ENCODE data around the gene SNAP91.
A peak's percentile ranks its signal among the peaks of the same experiment; 100 is the strongest.
"Not testable (repeated sequence)": the region's sequence is repeated elsewhere in the genome, so short reads cannot be mapped to it uniquely, and the experiment has no call there.

The SNAP91 gene

DNA sequence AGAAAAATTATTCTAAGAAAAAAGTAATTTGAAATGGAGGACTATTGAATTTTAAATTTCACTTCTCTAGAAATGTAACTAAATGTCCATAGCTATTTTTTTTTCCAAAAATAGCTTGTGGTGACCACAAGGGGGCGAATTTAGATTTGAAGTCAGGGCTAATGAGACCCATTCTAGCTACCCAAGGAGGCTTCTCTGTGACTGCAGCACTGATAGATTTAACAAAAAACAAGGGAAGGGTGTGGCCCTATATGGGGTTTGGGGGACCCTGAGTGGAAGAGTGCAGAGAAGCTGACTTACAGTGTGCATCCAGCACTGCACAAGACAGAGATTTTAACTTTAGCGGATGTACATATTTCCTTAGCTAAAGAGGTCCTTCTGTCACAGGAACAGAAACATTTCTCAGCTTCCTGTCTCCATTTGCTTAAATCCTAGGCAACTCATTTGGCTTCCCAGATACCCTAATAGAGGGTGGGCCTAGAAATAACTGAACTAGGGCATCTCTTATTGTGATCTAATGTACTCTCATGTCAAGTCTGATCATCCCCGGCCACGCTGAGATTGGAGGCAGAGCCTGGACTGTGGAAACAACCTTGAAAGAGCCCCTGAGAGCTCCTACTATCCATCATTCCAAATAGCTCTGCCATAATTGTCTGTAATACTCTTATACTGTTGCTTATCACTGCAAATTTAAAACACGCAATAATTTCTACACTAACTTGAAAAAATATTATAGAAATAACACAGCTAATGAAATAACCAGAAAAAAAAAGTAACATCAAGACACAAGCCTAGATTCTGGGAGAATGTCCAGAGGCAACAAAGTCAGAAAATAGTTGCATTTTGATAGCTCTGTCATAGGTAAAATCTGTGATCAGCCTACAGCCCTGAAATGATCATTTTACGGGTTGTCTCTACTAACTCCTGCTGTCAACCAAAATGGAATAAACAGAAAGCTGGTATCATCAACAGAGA is 93.6 kb downstream of the SNAP91 start:
- DNase-seq, result no peak

DNA sequence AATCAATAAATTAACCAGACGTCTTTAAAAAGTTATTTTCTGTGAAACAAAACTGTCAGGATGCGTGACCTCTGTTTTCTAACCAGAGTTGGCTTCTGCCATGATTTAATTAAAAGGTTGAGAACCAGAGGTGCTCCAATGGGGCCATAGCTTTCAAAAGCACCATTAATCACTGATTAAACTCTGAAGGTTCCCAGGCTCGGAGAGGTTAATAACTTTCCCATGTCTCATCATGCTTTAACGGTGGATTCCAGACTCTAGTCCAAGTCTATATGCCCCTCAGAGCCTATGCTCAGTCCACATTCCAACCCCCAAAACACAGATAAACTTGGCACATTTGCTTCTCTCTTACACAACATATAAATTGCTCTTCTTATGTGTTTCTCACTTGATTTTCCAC is 95.5 kb downstream of the SNAP91 start:
- no peak for DNase-seq

DNA sequence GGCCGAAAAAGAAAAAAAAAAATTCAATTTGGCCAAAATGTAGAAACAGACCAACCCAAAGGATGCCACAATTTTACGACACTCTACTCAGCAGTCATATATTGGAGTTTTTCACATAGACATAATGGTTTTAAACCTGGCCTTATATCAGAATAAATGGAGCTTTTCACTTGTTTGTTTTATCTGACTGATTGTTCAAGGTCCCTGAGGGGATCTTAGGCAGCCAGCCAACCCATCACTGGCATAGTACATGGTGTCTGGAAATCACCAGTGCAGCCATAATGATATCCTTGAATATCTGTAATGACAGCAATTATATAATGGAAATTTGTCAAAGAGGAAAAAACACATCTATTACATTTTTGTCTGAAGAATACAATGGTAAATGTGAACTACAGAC is 99.7 kb downstream of the SNAP91 start:
- peak; percentile 97 for DNase-seq

DNA sequence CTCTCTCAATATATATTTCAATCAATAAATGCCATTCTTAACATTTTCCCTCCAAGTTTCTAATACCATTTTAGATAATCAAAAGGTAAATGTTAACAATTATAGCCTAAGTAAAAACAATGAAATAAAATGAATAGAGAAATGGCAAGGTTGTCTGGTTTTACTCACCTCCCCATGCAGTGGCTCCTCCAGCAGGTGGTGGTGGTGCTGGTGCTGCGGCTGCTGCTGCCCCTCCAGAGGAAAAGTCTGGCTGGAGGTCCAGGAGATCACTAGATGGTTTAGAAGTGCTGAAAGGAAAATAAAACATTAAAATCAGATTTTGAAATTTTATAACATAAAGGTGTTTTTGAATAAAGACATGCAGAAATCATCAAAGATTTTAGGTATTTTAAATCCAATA is 103.4 kb downstream of the SNAP91 start:
- DNase-seq, result no peak

DNA sequence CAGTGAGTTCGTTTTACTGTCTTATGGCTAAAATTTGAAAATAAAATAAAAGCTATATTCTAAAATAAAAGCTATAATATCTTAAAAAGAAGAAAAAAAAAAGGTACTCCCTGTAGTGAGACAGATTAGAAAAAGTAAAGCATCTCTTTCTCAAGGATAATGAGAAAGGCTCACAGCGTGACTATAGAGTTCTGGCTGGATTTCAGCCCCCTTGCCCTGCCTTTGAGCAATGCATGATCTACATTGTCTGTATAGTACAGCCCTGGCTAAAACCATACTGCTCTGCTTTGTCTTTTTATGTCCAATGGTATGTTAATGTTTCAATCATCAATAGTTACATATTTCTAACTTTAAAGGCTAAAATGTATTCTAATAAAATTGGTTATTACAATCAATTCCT is 105.3 kb downstream of the SNAP91 start:
- no peak for DNase-seq

DNA sequence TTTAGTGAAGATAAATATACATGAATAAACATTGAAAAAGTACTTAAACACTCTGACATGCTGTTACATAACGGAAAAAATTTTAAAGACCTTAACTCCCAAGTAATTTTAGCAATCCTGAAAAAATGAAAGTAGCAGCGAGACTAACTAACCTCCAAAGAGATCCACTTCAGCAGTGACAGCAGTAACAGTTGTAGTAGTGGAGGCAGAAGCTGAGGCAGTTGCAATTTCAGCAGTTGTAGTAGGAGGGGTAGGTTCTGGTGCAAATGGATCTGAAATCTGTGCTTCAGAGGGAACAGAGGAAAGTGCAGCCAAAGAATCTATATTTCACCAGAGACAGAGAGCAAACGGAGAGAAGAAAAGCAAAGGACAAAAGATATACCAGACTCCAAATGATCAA is 107.8 kb downstream of the SNAP91 start:
- no peak for DNase-seq

DNA sequence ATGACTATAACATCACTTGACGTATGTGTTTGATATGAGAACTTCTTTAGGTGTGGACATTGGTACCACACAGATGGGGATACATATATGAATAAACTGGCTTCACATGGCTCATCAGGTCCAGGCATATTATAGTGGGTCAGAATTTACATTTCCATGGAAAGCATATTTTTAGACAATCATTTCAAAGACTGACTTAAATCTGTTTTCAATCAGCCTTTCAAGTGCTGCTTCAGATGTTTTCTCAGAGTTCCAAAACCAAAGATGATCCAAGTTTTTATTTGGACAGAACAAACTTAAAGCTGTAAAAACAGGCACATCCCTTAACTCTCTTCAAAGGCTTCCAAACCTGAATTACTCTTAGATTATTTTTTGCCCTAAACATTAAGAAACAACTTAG is 108.4 kb downstream of the SNAP91 start:
- no peak for DNase-seq

DNA sequence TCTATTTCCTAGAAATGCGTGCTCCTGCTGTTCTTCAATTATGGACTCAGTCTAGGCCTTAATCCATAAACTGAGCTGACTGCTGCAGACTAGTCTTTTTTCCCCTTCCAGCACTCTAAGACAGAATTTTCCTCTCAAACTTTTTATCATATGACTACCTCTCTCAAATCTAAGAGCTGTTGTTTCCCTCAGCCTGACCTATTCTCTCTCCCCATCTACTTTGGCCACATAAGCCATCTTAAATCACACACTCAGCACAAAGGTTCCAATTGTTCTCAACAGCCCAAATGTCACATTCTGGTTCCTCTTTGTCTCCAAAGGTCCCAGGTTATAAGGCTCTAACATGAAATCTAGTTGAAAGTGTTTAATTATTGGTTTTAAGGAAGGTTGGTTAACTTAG is 111.4 kb downstream of the SNAP91 start:
- DNase-seq, result no peak

DNA sequence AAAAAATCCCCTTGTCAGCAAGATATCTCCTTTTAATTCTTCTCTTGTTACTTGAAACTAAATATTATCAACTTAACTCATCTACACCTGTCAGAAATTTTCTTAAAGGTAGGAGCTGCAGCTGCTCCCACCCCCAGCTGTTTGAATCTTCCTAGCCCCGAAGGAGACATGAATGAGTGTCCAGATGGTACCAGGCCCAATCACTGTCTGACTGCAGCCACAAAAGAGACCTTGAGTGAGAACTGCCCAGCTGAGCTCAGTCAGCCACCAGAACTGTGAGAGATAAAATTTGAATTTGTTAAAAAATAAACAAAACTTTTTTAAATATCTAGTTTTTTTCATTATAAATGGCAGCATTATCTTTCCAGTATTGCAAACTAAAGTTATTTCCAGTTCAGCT is 111.8 kb downstream of the SNAP91 start:
- DNase-seq, result no peak

DNA sequence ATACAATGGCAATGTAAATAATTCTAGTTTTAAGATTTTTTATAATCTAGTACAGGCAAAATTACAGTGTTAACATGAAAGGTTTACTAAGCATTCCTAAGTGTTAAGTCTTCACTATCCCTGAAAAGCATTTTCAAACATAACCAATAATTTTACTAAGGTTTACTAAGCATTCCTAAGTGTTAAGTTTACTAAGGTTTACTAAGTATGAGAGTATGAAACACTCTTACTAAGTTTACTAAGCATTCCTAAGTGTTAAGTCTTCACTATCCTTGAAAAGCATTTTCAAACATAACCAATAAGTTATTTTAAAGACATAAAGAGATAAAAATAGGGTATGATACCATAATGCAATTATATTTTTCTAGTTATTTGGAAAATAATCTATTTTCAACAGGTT is 114.0 kb downstream of the SNAP91 start:
- DNase-seq, result no peak

DNA sequence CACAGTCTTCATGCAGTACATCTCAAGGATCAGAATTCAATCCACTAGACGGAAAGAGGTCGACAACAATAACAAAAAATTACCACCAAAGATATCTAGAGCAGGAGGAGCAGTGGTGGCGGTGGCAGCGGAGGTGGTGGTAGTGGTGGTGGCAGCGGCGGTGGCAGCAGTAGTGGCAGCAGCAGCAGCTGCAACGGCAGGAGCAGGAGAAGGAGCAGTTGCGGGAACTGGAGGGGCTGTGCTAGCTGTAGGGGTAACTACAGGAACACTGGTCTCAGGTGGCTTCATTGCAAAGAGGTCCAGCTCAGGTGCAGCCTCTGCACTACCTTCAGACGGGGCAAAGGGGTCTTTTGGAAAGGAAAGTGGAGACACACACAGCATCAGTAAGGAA is 115.5 kb downstream of the SNAP91 start:
- no peak for DNase-seq

DNA sequence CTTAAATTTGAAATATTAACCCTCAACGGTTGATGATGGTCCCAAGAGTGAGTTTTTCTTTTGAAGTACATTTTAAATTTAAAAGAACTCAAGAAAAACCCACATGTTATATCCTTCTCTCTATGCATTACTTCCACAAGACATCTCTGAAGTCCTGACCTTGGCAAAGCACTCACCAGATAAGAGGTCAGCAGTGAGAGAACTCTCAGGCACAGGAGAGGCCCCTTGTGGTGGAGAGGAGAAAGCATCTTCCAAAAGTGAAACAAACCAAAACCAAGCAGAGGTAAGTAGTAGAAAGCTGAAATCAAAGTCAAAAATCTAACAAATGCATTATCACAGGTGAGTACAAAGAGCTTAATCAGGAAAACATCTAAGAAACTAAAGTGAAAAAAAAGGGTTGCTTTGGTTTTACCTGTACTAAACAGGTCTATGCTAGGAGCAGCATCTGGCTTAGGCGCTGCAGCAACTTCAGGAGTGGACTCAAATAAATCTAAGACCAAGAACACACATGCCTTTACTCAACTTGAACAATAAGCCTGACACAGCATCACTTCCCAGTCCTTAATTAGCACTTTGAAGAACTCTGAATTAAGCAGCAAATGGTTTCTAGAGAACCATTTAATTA is 116.0 kb downstream of the SNAP91 start:
- no peak for DNase-seq

DNA sequence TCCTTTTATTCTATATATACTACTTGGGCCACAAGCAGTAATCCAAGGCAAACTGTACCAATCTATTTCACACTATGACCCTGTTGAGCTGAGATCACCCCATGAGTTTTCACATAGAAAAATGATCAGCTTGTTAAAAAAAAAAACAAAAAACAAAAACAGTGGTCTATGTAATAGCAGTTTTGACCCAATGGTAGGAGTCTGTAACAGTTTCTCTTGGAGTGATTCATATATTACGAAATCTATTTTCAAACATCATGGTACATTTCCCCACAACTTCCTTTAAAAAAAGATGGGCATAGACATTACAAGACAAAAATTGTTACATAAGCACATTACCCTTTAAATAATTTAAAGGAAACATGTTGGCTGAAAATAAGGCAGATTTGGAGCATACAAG is 118.5 kb downstream of the SNAP91 start:
- no peak for DNase-seq

DNA sequence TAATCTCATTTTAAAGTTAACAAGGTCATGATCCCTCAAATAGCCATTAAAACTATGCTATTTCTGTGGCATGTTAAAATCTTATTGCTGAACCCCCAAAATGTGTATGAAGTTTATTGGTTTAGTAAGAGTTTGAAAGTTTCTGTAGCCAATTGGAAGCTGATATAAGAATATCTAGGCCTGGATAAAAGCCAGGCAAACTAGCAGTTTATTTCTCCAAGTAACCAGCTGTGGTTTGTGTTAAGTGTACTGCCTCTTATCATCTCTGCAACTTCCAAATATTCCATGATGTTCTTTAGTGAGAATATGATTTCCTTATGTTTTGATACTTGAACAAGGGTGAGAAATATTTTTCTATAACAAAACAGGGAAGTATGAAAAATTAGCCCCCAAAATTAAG is 119.8 kb downstream of the SNAP91 start:
- DNase-seq, result no peak

DNA sequence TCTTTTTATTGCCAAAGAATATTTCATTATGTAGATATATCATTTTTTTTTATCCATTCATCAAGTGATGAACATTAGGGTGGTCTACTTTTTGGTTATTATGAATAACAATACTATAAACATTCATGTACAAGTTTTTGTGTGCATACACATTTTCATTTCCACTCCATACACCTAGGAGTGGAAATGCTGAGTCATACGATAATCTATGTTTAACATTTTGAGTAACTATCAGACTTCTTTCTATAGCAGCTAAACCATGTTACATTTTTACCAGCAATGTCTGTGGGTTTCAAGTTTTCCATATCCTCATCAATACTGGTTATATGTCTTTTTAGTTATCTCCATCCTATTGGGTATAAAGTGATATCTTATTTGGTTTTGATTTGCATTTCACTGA is 130.8 kb downstream of the SNAP91 start:
- DNase-seq, result no peak

DNA sequence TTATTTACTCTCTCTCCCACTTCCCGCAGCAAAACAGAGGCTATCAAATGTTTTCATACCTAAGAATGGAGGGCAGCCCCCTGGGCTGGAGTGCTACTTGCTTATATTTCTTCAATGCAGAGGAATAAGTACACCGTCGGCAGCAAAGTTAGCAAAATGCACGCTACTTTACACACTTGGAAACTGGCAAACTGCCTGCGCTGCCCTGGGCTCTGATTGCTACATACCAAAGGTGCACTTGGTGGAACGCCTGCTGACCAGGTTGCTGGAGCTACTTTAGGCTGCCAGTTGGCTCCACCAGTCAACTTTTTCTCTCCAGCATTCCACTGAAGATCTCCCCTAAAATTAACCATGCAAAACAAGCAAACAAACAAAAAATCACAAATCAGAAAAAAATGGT is 134.1 kb downstream of the SNAP91 start:
- DNase-seq, result no peak

DNA sequence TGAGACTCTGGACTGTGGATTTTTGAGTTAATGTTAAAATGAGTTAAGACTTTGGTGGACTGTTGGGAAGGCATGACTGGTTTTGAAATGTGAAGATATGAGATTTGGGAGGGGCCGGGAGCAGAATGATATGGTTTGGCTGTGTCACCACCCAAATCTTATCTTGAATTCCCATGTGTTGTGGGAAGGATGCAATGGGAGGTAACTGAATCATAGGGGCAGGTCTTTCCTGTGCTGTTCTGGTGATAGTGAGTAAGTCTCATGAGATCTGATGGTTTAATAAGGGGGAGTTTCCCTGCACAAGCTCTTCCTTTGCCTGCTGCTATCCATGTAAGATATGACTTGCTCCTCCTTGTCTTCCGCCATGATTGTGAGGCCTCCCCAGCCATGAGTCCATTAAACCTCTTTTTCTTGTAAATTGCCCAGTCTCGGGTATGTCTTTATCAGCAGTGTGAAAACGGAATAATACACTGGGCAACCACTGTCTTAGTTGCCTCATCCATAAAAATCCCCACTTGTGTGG is 137.2 kb downstream of the SNAP91 start:
- not testable (repeated sequence) for DNase-seq

DNA sequence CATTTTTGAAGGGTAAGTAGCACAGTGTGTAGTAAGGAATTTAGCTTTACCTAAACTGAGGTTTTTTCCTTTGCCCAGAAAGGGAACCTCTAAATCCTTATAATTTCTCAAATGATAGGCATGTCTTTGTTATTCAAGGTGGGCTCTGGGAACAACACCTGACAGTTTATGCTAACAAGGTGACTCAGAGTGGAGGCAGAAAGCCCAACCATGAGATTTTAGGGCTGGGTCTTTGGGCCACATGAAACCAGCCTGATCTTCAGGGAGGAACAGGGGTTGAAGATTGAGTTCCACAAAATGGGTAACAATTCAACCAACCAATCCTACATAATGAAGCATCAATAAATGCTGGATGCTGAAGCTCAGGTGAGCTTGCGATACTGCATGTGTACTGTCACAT is 149.9 kb downstream of the SNAP91 start:
- no peak for DNase-seq

DNA sequence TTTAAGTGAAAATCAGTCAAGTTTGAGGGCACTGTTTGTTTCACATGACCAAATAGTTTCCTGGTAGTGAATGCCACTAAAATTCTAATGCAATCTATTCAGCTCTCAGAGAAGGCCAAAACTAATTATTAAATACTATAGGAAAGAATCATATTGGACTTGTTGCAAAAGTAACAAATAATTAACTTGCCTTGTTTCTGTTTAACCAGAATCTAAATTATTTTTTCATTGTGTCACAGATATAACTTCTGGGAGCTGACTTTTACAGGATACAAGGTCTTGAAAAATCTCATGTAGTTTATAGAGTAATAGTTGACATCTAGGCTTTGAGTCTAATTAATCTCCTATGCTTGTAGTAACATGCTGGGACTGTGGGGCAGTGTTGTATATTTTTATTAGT is 152.0 kb downstream of the SNAP91 start:
- DNase-seq, result no peak

DNA sequence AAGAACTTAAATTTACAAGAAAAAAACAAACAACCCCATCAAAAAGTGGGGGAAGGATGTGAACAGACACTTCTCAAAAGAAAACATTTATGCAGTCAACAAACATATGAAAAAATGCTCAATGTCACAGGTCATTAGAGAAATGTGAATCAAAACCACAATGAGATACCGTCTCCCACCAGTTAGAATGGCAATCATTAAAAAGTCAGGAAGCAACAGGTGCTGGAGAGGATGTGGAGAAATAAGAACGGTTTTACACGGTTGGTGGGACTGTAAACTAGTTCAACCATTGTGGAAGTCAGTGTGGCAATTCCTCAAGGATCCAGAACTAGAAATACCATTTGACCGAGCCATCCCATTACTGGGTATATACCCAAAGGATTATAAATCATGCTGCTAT is 157.2 kb downstream of the SNAP91 start:
- DNase-seq, result not testable (repeated sequence)

DNA sequence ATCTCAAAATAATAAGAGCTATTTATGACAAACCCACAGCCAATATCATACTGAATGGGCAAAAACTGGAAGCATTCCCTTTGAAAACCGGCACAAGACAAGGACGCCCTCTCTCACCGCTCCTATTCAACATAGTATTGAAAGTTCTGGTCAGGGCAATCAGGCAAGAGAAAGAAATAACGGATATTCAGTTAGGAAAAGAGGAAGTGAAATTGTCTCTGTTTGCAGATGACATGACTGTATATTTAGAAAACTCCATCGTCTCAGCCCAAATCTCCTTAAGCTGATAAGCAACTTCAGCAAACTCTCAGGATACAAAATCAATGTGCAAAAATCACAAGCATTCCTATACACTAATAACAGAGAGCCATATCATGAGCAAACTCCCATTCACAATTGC is 158.4 kb downstream of the SNAP91 start:
- not testable (repeated sequence) for DNase-seq

DNA sequence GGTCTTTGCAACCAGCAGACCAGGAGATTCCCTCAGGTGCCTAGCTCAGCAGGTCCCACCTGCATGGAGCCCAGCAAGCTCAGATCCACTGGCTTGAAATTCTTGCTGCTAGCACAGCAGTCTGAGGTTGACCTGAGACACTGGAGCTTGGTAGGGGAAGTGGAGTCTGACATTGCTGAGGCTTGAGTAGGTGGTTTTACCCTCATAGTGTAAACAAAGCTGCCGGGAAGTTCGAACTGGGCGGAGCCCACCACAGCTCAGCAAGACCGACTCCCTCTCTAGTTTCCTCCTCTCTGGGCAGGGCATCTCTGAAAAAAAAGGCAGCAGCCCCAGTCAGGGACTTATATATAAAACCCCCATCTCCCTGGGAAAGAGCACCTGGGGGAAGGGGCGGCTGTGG is 162.3 kb downstream of the SNAP91 start:
- no peak for DNase-seq

DNA sequence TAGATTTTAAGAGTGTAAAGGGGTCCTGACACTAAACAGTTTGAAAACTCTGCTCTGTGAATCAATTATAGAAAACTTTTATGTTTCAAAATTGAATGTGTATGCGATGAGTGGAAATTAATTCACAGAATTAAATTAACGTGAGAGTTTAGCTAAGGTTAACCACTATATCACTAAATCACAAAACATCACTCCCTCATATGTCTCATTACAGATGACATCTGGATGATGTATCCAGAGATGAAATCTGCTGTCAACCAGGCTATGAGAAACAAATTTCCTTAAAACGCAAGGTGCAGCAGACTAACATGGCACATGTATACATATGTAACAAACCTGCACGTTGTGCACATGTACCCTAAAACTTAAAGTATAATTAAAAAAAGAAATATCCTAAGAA is 169.2 kb downstream of the SNAP91 start:
- DNase-seq, result no peak
